PC-9 (cell line): Measurements from ENCODE around the gene SH3RF3. TPM values are rescaled to one million over a fixed set of nuclear protein-coding genes. Genes with fewer than 3 reads are reported as not detected.

Source experiments
- BruUV-seq: library from RNA; stranded (reverse); fragments of 400-500 nt; replicated peaks from 2 replicates; lab custom pipeline; 2021; lab: Mats Ljungman, UMichigan
- CTCF ChIA-PET: fragments of 300-600 bp; sonication (Branson Sonifier 250); formaldehyde crosslinking; loops from one replicate; lab custom pipeline; 2022; ENCODE audit warnings: antibody characterized with exemption; lab: Charles Lee
- POLR2A ChIA-PET: fragments of 300-600 bp; sonication (Branson Sonifier 250); formaldehyde crosslinking; loops from one replicate; lab custom pipeline; 2022; ENCODE audit warnings: antibody characterized with exemption; ENCODE audit not compliant: unreplicated experiment; lab: Charles Lee
- DNase-seq, 2 experiments: peaks; one replicate each; pipeline versions ENCODE4 v3.0.0 to v3.0.0-alpha.2; 2015 to 2022; ENCODE audit warnings: mixed read lengths in 1 of 2
- H2AFZ ChIP-seq: fragments of 200-600 bp; sonication (generic); 2 replicates; pipeline ENCODE4 v1.8.1; 2017; ENCODE audit warnings: antibody characterized with exemption
- H3F3A ChIP-seq: fragments of 200-600 bp; sonication (generic); 2 replicates; pipeline ENCODE4 v1.8.1; 2017; ENCODE audit warnings: antibody characterized with exemption, mild to moderate bottlenecking, low read depth; ENCODE audit not compliant: insufficient read depth
- H3K27ac ChIP-seq: fragments of 200-600 bp; sonication (generic); 2 replicates; pipeline ENCODE4 v1.6.1; 2016; ENCODE audit warnings: mixed run types
- H3K27me3 ChIP-seq: fragments of 200-600 bp; sonication (generic); 2 replicates; pipeline ENCODE4 v1.6.1; 2016; ENCODE audit warnings: low read depth, mixed run types; ENCODE audit not compliant: insufficient read depth
- H3K36me3 ChIP-seq: fragments of 200-600 bp; sonication (generic); 2 replicates; pipeline ENCODE4 v1.6.1; 2016; ENCODE audit warnings: low read depth, mixed run types
- H3K4me1 ChIP-seq: fragments of 200-600 bp; sonication (generic); replicated peaks from 2 replicates; pipeline ENCODE4 v1.6.1; 2016; ENCODE audit warnings: mixed run types; ENCODE audit not compliant: insufficient read depth
- H3K4me2 ChIP-seq: fragments of 200-600 bp; sonication (generic); 2 replicates; pipeline ENCODE4 v1.6.1; 2017; ENCODE audit warnings: mixed run types
- H3K4me3 ChIP-seq: fragments of 200-600 bp; sonication (generic); 2 replicates; pipeline ENCODE4 v1.6.1; 2016; ENCODE audit warnings: mixed run types
- H3K79me2 ChIP-seq: fragments of 200-600 bp; sonication (generic); 2 replicates; pipeline ENCODE4 v1.6.1; 2017; ENCODE audit warnings: low read depth, mixed run types
- H3K9me2 ChIP-seq: fragments of 200-600 bp; sonication (generic); 2 replicates; pipeline ENCODE4 v1.8.1; 2017; ENCODE audit warnings: mild to moderate bottlenecking; ENCODE audit not compliant: insufficient read depth
- H3K9me3 ChIP-seq: fragments of 200-600 bp; sonication (generic); 2 replicates; pipeline ENCODE4 v1.8.1; 2016; ENCODE audit warnings: low read depth; ENCODE audit not compliant: insufficient read depth
- H4K20me1 ChIP-seq: fragments of 200-600 bp; sonication (generic); 2 replicates; pipeline ENCODE4 v1.8.1; 2017; ENCODE audit not compliant: insufficient read depth
- CTCF ChIP-seq: fragments of 200-600 bp; sonication (generic); conservative IDR thresholded peaks from 2 replicates; pipeline ENCODE4 v1.6.1; 2017; ENCODE audit warnings: mixed run types, antibody characterized with exemption, mild to moderate bottlenecking, moderate library complexity
- EZH2 ChIP-seq: fragments of 200-600 bp; sonication (generic); IDR thresholded peaks from 2 replicates; pipeline ENCODE4 v1.8.0; 2017; ENCODE audit warnings: antibody characterized with exemption, low read depth
- intact Hi-C: fragments of 100-400 bp; cut with micrococcal nuclease; formaldehyde crosslinking; loops from one replicate; pipeline ENCODE4 v1.10.0; 2022; ENCODE audit not compliant: unreplicated experiment
- total RNA-seq: library from RNA; stranded (reverse); gene quantifications from 2 replicates; pipeline ENCODE4 v1.2.3, GENCODE V29; 2021

The SH3RF3 gene
- total RNA-seq, 1 experiment from 2014 or later = 6.1 TPM

GRCh38 chr2:109474319-109474825, 345.4 kb downstream of the SH3RF3 start:
- Histone ChIP-seq H3K36me3 (no peaks in the 10 kb centered on the region), H3K4me3 (no peak overlapping the region), H4K20me1 (no peaks in the 10 kb centered on the region), H3K9me2 (no peaks in the 10 kb centered on the region), H3K79me2 (no peaks in the 10 kb centered on the region), H3F3A (peaks cover 32% of the 10 kb centered on the region; the same call in 1 of the 2 replicates), H3K27me3 (no peaks in the 10 kb centered on the region), H3K9me3 (no peaks in the 10 kb centered on the region), H3K27ac (no peak overlapping the region), H2AFZ (no peak overlapping the region), H3K4me1 (peaks cover 38% of the 10 kb centered on the region), H3K4me2 (no peak overlapping the region)
- ChIA-PET POLR2A (no interaction called here), CTCF (no interaction called here)
- intact Hi-C loops = no loop called here
- BruUV-seq = no TSS peak
- no peak for TF ChIP-seq CTCF
- no peak for TF ChIP-seq EZH2
- DNase-seq = no peak

GRCh38 chr2:109475531-109476210, 346.7 kb downstream of the SH3RF3 start:
- Histone ChIP-seq H3K27me3 (no peaks in the 10 kb centered on the region), H2AFZ (no peak overlapping the region), H3K36me3 (no peaks in the 10 kb centered on the region), H3K4me3 (no peak overlapping the region), H3F3A (peaks cover 19% of the 10 kb centered on the region; the same call in 1 of the 2 replicates), H3K79me2 (no peaks in the 10 kb centered on the region), H3K9me2 (no peaks in the 10 kb centered on the region), H4K20me1 (no peaks in the 10 kb centered on the region), H3K4me2 (peak overlapping the region; percentile 38), H3K27ac (peak overlapping the region; percentile 56), H3K9me3 (no peaks in the 10 kb centered on the region), H3K4me1 (peaks cover 25% of the 10 kb centered on the region)
- TF ChIP-seq CTCF = no peak
- intact Hi-C loops = no loop called here
- DNase-seq = peak in 1 of 2 experiments; percentile 85
- BruUV-seq = no TSS peak
- POLR2A ChIA-PET = no interaction called here
- CTCF ChIA-PET = interaction anchor here (0.9 kb wide), 1 partner anchor 35 kb away, joined by 4 read pairs; no protein-coding TSS in a partner anchor

GRCh38 chr2:109476641-109477441, 347.8 kb downstream of the SH3RF3 start:
- no TSS peak for BruUV-seq
- Histone ChIP-seq H3K9me3 (no peaks in the 10 kb centered on the region), H3K9me2 (no peaks in the 10 kb centered on the region), H3F3A (peaks cover 11% of the 10 kb centered on the region; the same call in 1 of the 2 replicates), H3K27ac (peak overlapping the region; percentile 56), H3K79me2 (no peaks in the 10 kb centered on the region), H3K36me3 (no peaks in the 10 kb centered on the region), H3K4me1 (peaks cover 18% of the 10 kb centered on the region), H4K20me1 (no peaks in the 10 kb centered on the region), H2AFZ (no peak overlapping the region), H3K27me3 (no peaks in the 10 kb centered on the region), H3K4me2 (peak overlapping the region; percentile 38; the same call in 1 of the 2 replicates), H3K4me3 (no peak overlapping the region)
- CTCF ChIA-PET = interaction anchor here (0.9 kb wide), 1 partner anchor 33 kb away, joined by 4 read pairs; no protein-coding TSS in a partner anchor
- intact Hi-C loops = no loop called here
- TF ChIP-seq EZH2 (no peak), CTCF (no peak)
- POLR2A ChIA-PET = no interaction called here
- DNase-seq = no peak
